ENCODE data around the gene CCT4.

Gene CCT4

DNA sequence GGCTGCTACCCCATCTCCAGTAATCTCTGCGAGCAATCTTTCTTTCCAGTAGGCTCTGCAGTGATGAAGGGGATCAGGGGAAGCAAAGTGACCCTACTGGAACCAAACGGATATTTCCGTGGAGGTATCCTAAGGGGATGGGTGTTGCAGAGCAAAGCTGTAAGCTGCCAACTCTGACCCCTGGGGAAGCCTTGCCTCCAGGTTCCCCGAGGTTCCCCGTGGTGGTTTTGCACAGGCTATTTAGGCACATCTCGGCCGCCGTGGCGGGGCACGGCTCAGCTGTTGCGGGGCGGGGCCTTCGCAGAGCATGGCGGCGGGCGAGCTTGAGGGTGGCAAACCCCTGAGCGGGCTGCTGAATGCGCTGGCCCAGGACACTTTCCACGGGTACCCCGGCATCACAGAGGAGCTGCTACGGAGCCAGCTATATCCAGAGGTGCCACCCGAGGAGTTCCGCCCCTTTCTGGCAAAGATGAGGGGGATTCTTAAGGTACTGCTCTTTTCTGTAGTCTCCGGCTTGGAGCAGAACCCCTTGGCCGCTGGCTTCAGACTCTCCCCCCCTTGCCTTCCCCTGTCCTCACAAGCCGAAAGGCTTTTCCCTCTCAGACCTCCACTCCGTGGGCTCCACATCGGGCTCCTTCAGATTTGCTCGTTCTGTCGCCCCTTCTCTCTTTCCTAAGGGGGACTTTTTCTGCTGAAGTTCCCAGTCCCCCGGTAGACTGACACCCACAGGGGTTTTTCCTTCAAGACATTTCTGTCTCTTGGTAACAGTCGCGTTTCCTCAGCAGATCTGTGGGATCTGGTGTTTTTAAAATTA, 17.1 kb upstream of the CCT4 start, which contains the start of gene COMMD1 (continued):
- TF ChIP-seq, protein P1, sequence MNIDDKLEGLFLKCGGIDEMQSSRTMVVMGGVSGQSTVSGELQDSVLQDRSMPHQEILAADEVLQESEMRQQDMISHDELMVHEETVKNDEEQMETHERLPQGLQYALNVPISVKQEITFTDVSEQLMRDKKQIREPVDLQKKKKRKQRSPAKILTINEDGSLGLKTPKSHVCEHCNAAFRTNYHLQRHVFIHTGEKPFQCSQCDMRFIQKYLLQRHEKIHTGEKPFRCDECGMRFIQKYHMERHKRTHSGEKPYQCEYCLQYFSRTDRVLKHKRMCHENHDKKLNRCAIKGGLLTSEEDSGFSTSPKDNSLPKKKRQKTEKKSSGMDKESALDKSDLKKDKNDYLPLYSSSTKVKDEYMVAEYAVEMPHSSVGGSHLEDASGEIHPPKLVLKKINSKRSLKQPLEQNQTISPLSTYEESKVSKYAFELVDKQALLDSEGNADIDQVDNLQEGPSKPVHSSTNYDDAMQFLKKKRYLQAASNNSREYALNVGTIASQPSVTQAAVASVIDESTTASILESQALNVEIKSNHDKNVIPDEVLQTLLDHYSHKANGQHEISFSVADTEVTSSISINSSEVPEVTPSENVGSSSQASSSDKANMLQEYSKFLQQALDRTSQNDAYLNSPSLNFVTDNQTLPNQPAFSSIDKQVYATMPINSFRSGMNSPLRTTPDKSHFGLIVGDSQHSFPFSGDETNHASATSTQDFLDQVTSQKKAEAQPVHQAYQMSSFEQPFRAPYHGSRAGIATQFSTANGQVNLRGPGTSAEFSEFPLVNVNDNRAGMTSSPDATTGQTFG (tag by site-specific recombination; IDR thresholded peaks at IDR 0.05; ENCODE audit: borderline replicate concordance): no peak
- TF ChIP-seq ZBTB48 (tag by site-specific recombination; IDR thresholded peaks at IDR 0.05) (peak; percentile 95), ZSCAN30 (tag by site-specific recombination; IDR thresholded peaks at IDR 0.05) (0 out of 2 replicates have a peak, but pooled peaks have one; percentile 57), YY1 (tag by site-specific recombination; IDR thresholded peaks at IDR 0.05) (peak; percentile 69), ZNF76 (tag by site-specific recombination; IDR thresholded peaks at IDR 0.05; ENCODE audit: borderline replicate concordance, low read depth) (0 out of 2 replicates have a peak, but pooled peaks have one; percentile 30), ZBTB20 (tag by site-specific recombination; IDR thresholded peaks at IDR 0.05) (peak; percentile 46; the same call in 1 of the 2 replicates), SCRT2 (tag by site-specific recombination; IDR thresholded peaks at IDR 0.05) (peak; percentile 45), ZNF629 (tag by site-specific recombination; IDR thresholded peaks at IDR 0.05) (0 out of 2 replicates have a peak, but pooled peaks have one; percentile 22), ZNF501 (tag by site-specific recombination; IDR thresholded peaks at IDR 0.05) (peak; percentile 58; the same call in 1 of the 2 replicates), ZNF433 (tag by site-specific recombination; IDR thresholded peaks at IDR 0.05; ENCODE audit: low read depth) (no peak), SETDB1 (IDR thresholded peaks at IDR 0.05; ENCODE audit: insufficient read length, low read length) (no peak), ZNF391 (tag by site-specific recombination; IDR thresholded peaks at IDR 0.05; ENCODE audit: borderline replicate concordance, low read depth) (no peak), KLF10 (tag by site-specific recombination; IDR thresholded peaks at IDR 0.05) (peak; percentile 46; the same call in 1 of the 2 replicates), ZNF133 (tag by site-specific recombination; IDR thresholded peaks at IDR 0.05) (no peak), ZNF571 (tag by site-specific recombination; IDR thresholded peaks at IDR 0.05) (no peak), ZXDB (tag by site-specific recombination; IDR thresholded peaks at IDR 0.05) (peak; percentile 59; the same call in 1 of the 2 replicates), ZBTB17 (tag by site-specific recombination; IDR thresholded peaks at IDR 0.05) (peak; percentile 89), ZBTB8A (tag by site-specific recombination; IDR thresholded peaks at IDR 0.05) (0 out of 2 replicates have a peak, but pooled peaks have one; percentile 20), FEZF1 (tag by site-specific recombination; IDR thresholded peaks at IDR 0.05) (no peak), KLF1 (tag by site-specific recombination; IDR thresholded peaks at IDR 0.05) (peak; percentile 60), GLIS2 (tag by site-specific recombination; IDR thresholded peaks at IDR 0.05) (peak; percentile 51)
- TF ChIP-seq, protein P2, sequence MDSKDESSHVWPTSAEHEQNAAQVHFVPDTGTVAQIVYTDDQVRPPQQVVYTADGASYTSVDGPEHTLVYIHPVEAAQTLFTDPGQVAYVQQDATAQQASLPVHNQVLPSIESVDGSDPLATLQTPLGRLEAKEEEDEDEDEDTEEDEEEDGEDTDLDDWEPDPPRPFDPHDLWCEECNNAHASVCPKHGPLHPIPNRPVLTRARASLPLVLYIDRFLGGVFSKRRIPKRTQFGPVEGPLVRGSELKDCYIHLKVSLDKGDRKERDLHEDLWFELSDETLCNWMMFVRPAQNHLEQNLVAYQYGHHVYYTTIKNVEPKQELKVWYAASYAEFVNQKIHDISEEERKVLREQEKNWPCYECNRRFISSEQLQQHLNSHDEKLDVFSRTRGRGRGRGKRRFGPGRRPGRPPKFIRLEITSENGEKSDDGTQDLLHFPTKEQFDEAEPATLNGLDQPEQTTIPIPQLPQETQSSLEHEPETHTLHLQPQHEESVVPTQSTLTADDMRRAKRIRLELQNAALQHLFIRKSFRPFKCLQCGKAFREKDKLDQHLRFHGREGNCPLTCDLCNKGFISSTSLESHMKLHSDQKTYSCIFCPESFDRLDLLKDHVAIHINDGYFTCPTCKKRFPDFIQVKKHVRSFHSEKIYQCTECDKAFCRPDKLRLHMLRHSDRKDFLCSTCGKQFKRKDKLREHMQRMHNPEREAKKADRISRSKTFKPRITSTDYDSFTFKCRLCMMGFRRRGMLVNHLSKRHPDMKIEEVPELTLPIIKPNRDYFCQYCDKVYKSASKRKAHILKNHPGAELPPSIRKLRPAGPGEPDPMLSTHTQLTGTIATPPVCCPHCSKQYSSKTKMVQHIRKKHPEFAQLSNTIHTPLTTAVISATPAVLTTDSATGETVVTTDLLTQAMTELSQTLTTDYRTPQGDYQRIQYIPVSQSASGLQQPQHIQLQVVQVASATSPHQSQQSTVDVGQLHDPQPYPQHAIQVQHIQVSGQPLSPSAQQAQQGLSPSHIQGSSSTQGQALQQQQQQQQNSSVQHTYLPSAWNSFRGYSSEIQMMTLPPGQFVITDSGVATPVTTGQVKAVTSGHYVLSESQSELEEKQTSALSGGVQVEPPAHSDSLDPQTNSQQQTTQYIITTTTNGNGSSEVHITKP (tag by site-specific recombination; IDR thresholded peaks at IDR 0.05): peak; percentile 91
- TF ChIP-seq, protein P3, sequence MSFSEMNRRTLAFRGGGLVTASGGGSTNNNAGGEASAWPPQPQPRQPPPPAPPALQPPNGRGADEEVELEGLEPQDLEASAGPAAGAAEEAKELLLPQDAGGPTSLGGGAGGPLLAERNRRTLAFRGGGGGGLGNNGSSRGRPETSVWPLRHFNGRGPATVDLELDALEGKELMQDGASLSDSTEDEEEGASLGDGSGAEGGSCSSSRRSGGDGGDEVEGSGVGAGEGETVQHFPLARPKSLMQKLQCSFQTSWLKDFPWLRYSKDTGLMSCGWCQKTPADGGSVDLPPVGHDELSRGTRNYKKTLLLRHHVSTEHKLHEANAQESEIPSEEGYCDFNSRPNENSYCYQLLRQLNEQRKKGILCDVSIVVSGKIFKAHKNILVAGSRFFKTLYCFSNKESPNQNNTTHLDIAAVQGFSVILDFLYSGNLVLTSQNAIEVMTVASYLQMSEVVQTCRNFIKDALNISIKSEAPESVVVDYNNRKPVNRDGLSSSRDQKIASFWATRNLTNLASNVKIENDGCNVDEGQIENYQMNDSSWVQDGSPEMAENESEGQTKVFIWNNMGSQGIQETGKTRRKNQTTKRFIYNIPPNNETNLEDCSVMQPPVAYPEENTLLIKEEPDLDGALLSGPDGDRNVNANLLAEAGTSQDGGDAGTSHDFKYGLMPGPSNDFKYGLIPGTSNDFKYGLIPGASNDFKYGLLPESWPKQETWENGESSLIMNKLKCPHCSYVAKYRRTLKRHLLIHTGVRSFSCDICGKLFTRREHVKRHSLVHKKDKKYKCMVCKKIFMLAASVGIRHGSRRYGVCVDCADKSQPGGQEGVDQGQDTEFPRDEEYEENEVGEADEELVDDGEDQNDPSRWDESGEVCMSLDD (tag by site-specific recombination; IDR thresholded peaks at IDR 0.05): peak; percentile 59; the same call in 1 of the 2 replicates
- TF ChIP-seq, protein P4, sequence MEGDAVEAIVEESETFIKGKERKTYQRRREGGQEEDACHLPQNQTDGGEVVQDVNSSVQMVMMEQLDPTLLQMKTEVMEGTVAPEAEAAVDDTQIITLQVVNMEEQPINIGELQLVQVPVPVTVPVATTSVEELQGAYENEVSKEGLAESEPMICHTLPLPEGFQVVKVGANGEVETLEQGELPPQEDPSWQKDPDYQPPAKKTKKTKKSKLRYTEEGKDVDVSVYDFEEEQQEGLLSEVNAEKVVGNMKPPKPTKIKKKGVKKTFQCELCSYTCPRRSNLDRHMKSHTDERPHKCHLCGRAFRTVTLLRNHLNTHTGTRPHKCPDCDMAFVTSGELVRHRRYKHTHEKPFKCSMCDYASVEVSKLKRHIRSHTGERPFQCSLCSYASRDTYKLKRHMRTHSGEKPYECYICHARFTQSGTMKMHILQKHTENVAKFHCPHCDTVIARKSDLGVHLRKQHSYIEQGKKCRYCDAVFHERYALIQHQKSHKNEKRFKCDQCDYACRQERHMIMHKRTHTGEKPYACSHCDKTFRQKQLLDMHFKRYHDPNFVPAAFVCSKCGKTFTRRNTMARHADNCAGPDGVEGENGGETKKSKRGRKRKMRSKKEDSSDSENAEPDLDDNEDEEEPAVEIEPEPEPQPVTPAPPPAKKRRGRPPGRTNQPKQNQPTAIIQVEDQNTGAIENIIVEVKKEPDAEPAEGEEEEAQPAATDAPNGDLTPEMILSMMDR (tag by site-specific recombination; IDR thresholded peaks at IDR 0.05): peak; percentile 19; the same call in 1 of the 2 replicates

Measured in HEK293 (cell line).